ENCODE data around the gene CATSPER1. TPM values are rescaled to one million over a fixed set of nuclear protein-coding genes. Genes with fewer than 3 reads are reported as not detected.
A peak's percentile ranks its signal among the peaks of the same experiment; 100 is the strongest.

CATSPER1 gene
- total RNA-seq, 1 donor from 2014 or later = not detected

- Mint-ChIP-seq H3K4me3 (ENCODE audit: unreplicated experiment) (peak overlapping the region; percentile 37), H3K27ac (ENCODE audit: unreplicated experiment) (peak overlapping the region; percentile 7), H3K4me1 (ENCODE audit: unreplicated experiment) (no peaks in the 10 kb centered on the region), H3K9me3 (ENCODE audit: unreplicated experiment) (no peaks in the 10 kb centered on the region), H3K27me3 (ENCODE audit: unreplicated experiment) (peaks cover 6% of the 10 kb centered on the region), H3K36me3 (ENCODE audit: low read depth, unreplicated experiment) (peaks cover 45% of the 10 kb centered on the region)
- DNase-seq (ENCODE audit: low spot score) = no peak
- TF ChIP-seq CTCF (IDR thresholded peaks at IDR 0.05; ENCODE audit: unreplicated experiment) = no peak
These were observed 52.7 kb downstream of the CATSPER1 start for GRCh38 chr11:65973439-65974110.

- Mint-ChIP-seq H3K36me3 (ENCODE audit: low read depth, unreplicated experiment) (peaks cover 46% of the 10 kb centered on the region), H3K27ac (ENCODE audit: unreplicated experiment) (peak overlapping the region; percentile 49), H3K4me1 (ENCODE audit: unreplicated experiment) (no peaks in the 10 kb centered on the region), H3K4me3 (ENCODE audit: unreplicated experiment) (peak overlapping the region; percentile 51), H3K27me3 (ENCODE audit: unreplicated experiment) (peaks cover 11% of the 10 kb centered on the region), H3K9me3 (ENCODE audit: unreplicated experiment) (no peaks in the 10 kb centered on the region)
- no peak for DNase-seq (ENCODE audit: low spot score)
- no peak for TF ChIP-seq CTCF (IDR thresholded peaks at IDR 0.05; ENCODE audit: unreplicated experiment)
These were observed 54.2 kb downstream of the CATSPER1 start for GRCh38 chr11:65972116-65972515.

GRCh38 chr11:65968600-65969482 is 57.4 kb downstream of the CATSPER1 start:
- Mint-ChIP-seq H3K9me3 (ENCODE audit: unreplicated experiment) (no peaks in the 10 kb centered on the region), H3K4me1 (ENCODE audit: unreplicated experiment) (peaks cover under 1% of the 10 kb centered on the region), H3K36me3 (ENCODE audit: low read depth, unreplicated experiment) (peaks cover 54% of the 10 kb centered on the region), H3K27me3 (ENCODE audit: unreplicated experiment) (peaks cover 11% of the 10 kb centered on the region), H3K4me3 (ENCODE audit: unreplicated experiment) (peak overlapping the region; percentile 33), H3K27ac (ENCODE audit: unreplicated experiment) (no peak overlapping the region)
- no peak for DNase-seq (ENCODE audit: low spot score)
- no peak for TF ChIP-seq CTCF (IDR thresholded peaks at IDR 0.05; ENCODE audit: unreplicated experiment)

GRCh38 chr11:65967329-65967934 is 58.8 kb downstream of the CATSPER1 start:
- H3K4me3 Mint-ChIP-seq (ENCODE audit: unreplicated experiment) = no peak overlapping the region
- DNase-seq (ENCODE audit: low spot score) = no peak
- H3K27ac Mint-ChIP-seq (ENCODE audit: unreplicated experiment) = no peak overlapping the region
- H3K4me1 Mint-ChIP-seq (ENCODE audit: unreplicated experiment) = peaks cover 13% of the 10 kb centered on the region
- H3K36me3 Mint-ChIP-seq (ENCODE audit: low read depth, unreplicated experiment) = peaks cover 51% of the 10 kb centered on the region
- H3K27me3 Mint-ChIP-seq (ENCODE audit: unreplicated experiment) = peaks cover 17% of the 10 kb centered on the region
- TF ChIP-seq CTCF (IDR thresholded peaks at IDR 0.05; ENCODE audit: unreplicated experiment) = no peak
- H3K9me3 Mint-ChIP-seq (ENCODE audit: unreplicated experiment) = no peaks in the 10 kb centered on the region

Other genes starting within 250 kb of the CATSPER1 start
- gene AP5B1, start 245.5 kb downstream of the CATSPER1 start, total RNA-seq (ENCODE audit: unreplicated experiment) = 3.4 TPM
- gene OVOL1, start 239.4 kb downstream of the CATSPER1 start, total RNA-seq (ENCODE audit: unreplicated experiment) = not detected
- gene SNX32, start 192.5 kb downstream of the CATSPER1 start, total RNA-seq (ENCODE audit: unreplicated experiment) = 1.2 TPM
- gene CFL1, start 168.3 kb downstream of the CATSPER1 start, total RNA-seq (ENCODE audit: unreplicated experiment) = 1,740 TPM
- gene MUS81, start 166.0 kb downstream of the CATSPER1 start, total RNA-seq (ENCODE audit: unreplicated experiment) = 73.8 TPM
- gene EFEMP2, start 153.7 kb downstream of the CATSPER1 start, total RNA-seq (ENCODE audit: unreplicated experiment) = 248 TPM
- not detected for gene CTSW, start 146.6 kb downstream of the CATSPER1 start, total RNA-seq (ENCODE audit: unreplicated experiment)
- 75.6 TPM for gene FIBP, start 138.0 kb downstream of the CATSPER1 start, total RNA-seq (ENCODE audit: unreplicated experiment)
- gene CCDC85B, start 135.8 kb downstream of the CATSPER1 start, total RNA-seq (ENCODE audit: unreplicated experiment) = 90.7 TPM
- gene FOSL1, start 126.1 kb downstream of the CATSPER1 start, total RNA-seq (ENCODE audit: unreplicated experiment) = 1.3 TPM
- 31.1 TPM for gene C11orf68, start 107.4 kb downstream of the CATSPER1 start, total RNA-seq (ENCODE audit: unreplicated experiment)
- gene DRAP1, start 107.1 kb downstream of the CATSPER1 start, total RNA-seq (ENCODE audit: unreplicated experiment) = 79.6 TPM
- gene TSGA10IP, start 81.0 kb downstream of the CATSPER1 start, total RNA-seq (ENCODE audit: unreplicated experiment) = not detected
- 46.5 TPM for gene SART1, start 64.7 kb downstream of the CATSPER1 start, total RNA-seq (ENCODE audit: unreplicated experiment)
- gene EIF1AD, start 24.3 kb downstream of the CATSPER1 start, total RNA-seq (ENCODE audit: unreplicated experiment) = 34.9 TPM
- 163 TPM for gene BANF1, start 24.0 kb downstream of the CATSPER1 start, total RNA-seq (ENCODE audit: unreplicated experiment)
- gene CST6, start 14.5 kb downstream of the CATSPER1 start, total RNA-seq (ENCODE audit: unreplicated experiment) = not detected
- gene GAL3ST3, start 22.7 kb upstream of the CATSPER1 start, total RNA-seq (ENCODE audit: unreplicated experiment) = 0.87 TPM
- 174 TPM for gene SF3B2, start 25.9 kb upstream of the CATSPER1 start, total RNA-seq (ENCODE audit: unreplicated experiment)
- gene PACS1, start 43.8 kb upstream of the CATSPER1 start, total RNA-seq (ENCODE audit: unreplicated experiment) = 114 TPM
- 35.1 TPM for gene KLC2, start 231.2 kb upstream of the CATSPER1 start, total RNA-seq (ENCODE audit: unreplicated experiment)
- 189 TPM for gene RAB1B, start 242.2 kb upstream of the CATSPER1 start, total RNA-seq (ENCODE audit: unreplicated experiment)